CD4-positive, CD25-positive, alpha-beta regulatory T cell (primary cell): Measurements from ENCODE around the gene ADAM8. TPM values are rescaled to one million over a fixed set of nuclear protein-coding genes. Genes with fewer than 3 reads are reported as not detected.

ENCODE experiments used
- ATAC-seq, 2 donors: fragments of 150-1000 bp; cut with Tn5 transposase; one replicate each; pipeline ENCODE4 v1.10.0; 2021; ENCODE audit warnings: low read depth in 2 of 2, moderate number of reproducible peaks in 2 of 2, moderate library complexity in 1 of 2
- DNase-seq, 3 donors: peaks; one replicate each; pipeline versions ENCODE4 v3.0.0 to v3.0.0-alpha.2; 2012 to 2022; ENCODE audit warnings: mixed read lengths in 1 of 3
- H3K27ac ChIP-seq: one replicate; pipeline ENCODE4 v1.7.0; 2013; ENCODE audit warnings: mild to moderate bottlenecking, low read length; ENCODE audit not compliant: insufficient read depth, poor library complexity, severe bottlenecking
- H3K27me3 ChIP-seq: one replicate; pipeline ENCODE4 v1.7.0; 2013; ENCODE audit warnings: low read length; ENCODE audit not compliant: control insufficient read depth, insufficient read depth
- H3K36me3 ChIP-seq: one replicate; pipeline ENCODE4 v1.7.0; 2013; ENCODE audit warnings: mild to moderate bottlenecking, low read length, moderate library complexity; ENCODE audit not compliant: control insufficient read depth, insufficient read depth
- H3K4me1 ChIP-seq: 2 replicates; pipeline ENCODE4 v1.7.0; 2013; ENCODE audit warnings: mild to moderate bottlenecking, low read length; ENCODE audit not compliant: insufficient read depth, control insufficient read depth, poor library complexity, severe bottlenecking
- H3K4me3 ChIP-seq: one replicate; pipeline ENCODE4 v1.7.0; 2013; ENCODE audit warnings: low read depth, mild to moderate bottlenecking, low read length, moderate library complexity
- H3K9me3 ChIP-seq, 2 experiments: 1 replicate in 1 of 2; 2 replicates in 1 of 2; pipeline ENCODE4 v1.7.0; 2013; ENCODE audit warnings: low read length in 2 of 2, mild to moderate bottlenecking in 1 of 2, moderate library complexity in 1 of 2; ENCODE audit not compliant: control insufficient read depth in 2 of 2
- H3K27ac Mint-ChIP-seq, 3 donors: one replicate each; pipeline ENCODE4 v1.8.0; 2020 to 2022; ENCODE audit warnings: mild to moderate bottlenecking in 3 of 3, mixed read lengths in 3 of 3, moderate library complexity in 2 of 3
- H3K27me3 Mint-ChIP-seq: one replicate; pipeline ENCODE4 v1.8.0; 2022; ENCODE audit warnings: mild to moderate bottlenecking, mixed read lengths
- H3K36me3 Mint-ChIP-seq: one replicate; pipeline ENCODE4 v1.8.0; 2020; ENCODE audit warnings: mixed read lengths
- H3K4me1 Mint-ChIP-seq, 4 donors: one replicate each; pipeline ENCODE4 v1.8.0; 2020 to 2022; ENCODE audit warnings: mixed read lengths in 4 of 4, mild to moderate bottlenecking in 1 of 4
- H3K4me3 Mint-ChIP-seq, 4 donors: one replicate each; pipeline ENCODE4 v1.8.0; 2020 to 2022; ENCODE audit warnings: mild to moderate bottlenecking in 4 of 4, mixed read lengths in 4 of 4, moderate library complexity in 3 of 4
- H3K9me3 Mint-ChIP-seq, 7 donors: one replicate each; pipeline ENCODE4 v1.8.0; 2020 to 2022; ENCODE audit warnings: mixed read lengths in 7 of 7, mild to moderate bottlenecking in 3 of 7, moderate library complexity in 2 of 7
- polyA plus RNA-seq, 4 donors: library from polyadenylated mRNA; unstranded; fragments of 300-500 nt; fragmentation: Illumina TruSeq; gene quantifications; one replicate each; pipeline ENCODE4 v1.2.3, GENCODE V29; 2021
- total RNA-seq: library from RNA; stranded (reverse); gene quantifications from one replicate; pipeline ENCODE4 v1.2.3, GENCODE V29; 2022

ADAM8 gene
- total and polyA plus RNA-seq, 5 donors from 2014 or later: 33.4 to 148 (median 54.3) TPM

GRCh38 chr10:133279326-133280226 lies 2.9 kb upstream of the ADAM8 start:
- Mint-ChIP-seq H3K4me1 (peaks cover 0 to 42% (median 13%) of the 10 kb centered on the region in 4 donors), H3K4me3 (peak overlapping the region in 1 of 4 donors; percentile 81), H3K27me3 (no peaks in the 10 kb centered on the region), H3K9me3 (no peaks in the 10 kb centered on the region), H3K27ac (peak overlapping the region in 2 of 3 donors; percentile 63 to 88), H3K36me3 (peaks cover 16% of the 10 kb centered on the region)
- no peak for ATAC-seq
- H3K9me3 ChIP-seq: no peaks in the 10 kb centered on the region
- H3K4me3 ChIP-seq: no peak overlapping the region
- peaks cover 29% of the 10 kb centered on the region for H3K36me3 ChIP-seq
- H3K27ac ChIP-seq: peak overlapping the region; percentile 95
- no peak for DNase-seq
- H3K4me1 ChIP-seq: peaks cover 50% of the 10 kb centered on the region
- no peaks in the 10 kb centered on the region for H3K27me3 ChIP-seq

GRCh38 chr10:133278577-133279265 lies 2.1 kb upstream of the ADAM8 start:
- peak; percentile 25 to 67 (median 28) for DNase-seq
- no peak overlapping the region for H3K4me3 ChIP-seq
- peaks cover 55% of the 10 kb centered on the region for H3K4me1 ChIP-seq
- Mint-ChIP-seq H3K36me3 (peaks cover 13% of the 10 kb centered on the region), H3K27ac (peak overlapping the region; percentile 88 to 95 (median 93)), H3K27me3 (no peaks in the 10 kb centered on the region), H3K4me3 (peak overlapping the region; percentile 81 to 93 (median 82)), H3K9me3 (no peaks in the 10 kb centered on the region), H3K4me1 (peaks cover 0 to 42% (median 13%) of the 10 kb centered on the region in 4 donors)
- H3K27ac ChIP-seq: peak overlapping the region; percentile 95
- H3K36me3 ChIP-seq: peaks cover 20% of the 10 kb centered on the region
- no peaks in the 10 kb centered on the region for H3K9me3 ChIP-seq
- no peaks in the 10 kb centered on the region for H3K27me3 ChIP-seq
- ATAC-seq: peak; percentile 13 to 22

- DNase-seq (no peak), ATAC-seq (no peak)
- peak overlapping the region; percentile 88 to 95 (median 93) for H3K27ac Mint-ChIP-seq
- H3K36me3 ChIP-seq: peaks cover 18% of the 10 kb centered on the region
- peaks cover 57% of the 10 kb centered on the region for H3K4me1 ChIP-seq
- H3K27me3 ChIP-seq: no peaks in the 10 kb centered on the region
- H3K4me3 ChIP-seq: peak overlapping the region; percentile 13
- H3K4me3 Mint-ChIP-seq: peak overlapping the region; percentile 81 to 93 (median 82)
- peak overlapping the region; percentile 95 for H3K27ac ChIP-seq
- peaks cover 10% of the 10 kb centered on the region for H3K36me3 Mint-ChIP-seq
- no peaks in the 10 kb centered on the region for H3K9me3 ChIP-seq
- H3K4me1 Mint-ChIP-seq: peaks cover 0 to 42% (median 13%) of the 10 kb centered on the region in 4 donors
- H3K9me3 Mint-ChIP-seq: no peaks in the 10 kb centered on the region
- no peaks in the 10 kb centered on the region for H3K27me3 Mint-ChIP-seq
Measured at GRCh38 chr10:133277993-133278576, 1.4 kb upstream of the ADAM8 start.

GRCh38 chr10:133277277-133277992 lies 767 bp upstream of the ADAM8 start:
- no peak for ATAC-seq
- Histone ChIP-seq H3K9me3 (no peaks in the 10 kb centered on the region), H3K4me3 (no peak overlapping the region), H3K4me1 (peaks cover 57% of the 10 kb centered on the region), H3K36me3 (peaks cover 14% of the 10 kb centered on the region), H3K27me3 (no peaks in the 10 kb centered on the region), H3K27ac (peak overlapping the region; percentile 95)
- Mint-ChIP-seq H3K9me3 (no peaks in the 10 kb centered on the region), H3K36me3 (peaks cover 8% of the 10 kb centered on the region), H3K4me1 (peaks cover 0 to 42% (median 13%) of the 10 kb centered on the region in 4 donors), H3K4me3 (peak overlapping the region; percentile 81 to 93 (median 82)), H3K27ac (peak overlapping the region; percentile 88 to 95 (median 93)), H3K27me3 (no peaks in the 10 kb centered on the region)
- DNase-seq: no peak

- peak overlapping the region; percentile 89 to 96 (median 92) for H3K4me3 Mint-ChIP-seq
- H3K4me1 Mint-ChIP-seq: peaks cover 0 to 42% (median 13%) of the 10 kb centered on the region in 4 donors
- Histone ChIP-seq H3K27ac (peak overlapping the region; percentile 95), H3K9me3 (no peaks in the 10 kb centered on the region), H3K36me3 (peaks cover 9% of the 10 kb centered on the region), H3K27me3 (no peaks in the 10 kb centered on the region), H3K4me1 (peaks cover 57% of the 10 kb centered on the region), H3K4me3 (peak overlapping the region; percentile 82)
- H3K36me3 Mint-ChIP-seq: no peaks in the 10 kb centered on the region
- ATAC-seq (no peak), DNase-seq (no peak)
- H3K9me3 Mint-ChIP-seq: no peaks in the 10 kb centered on the region
- no peaks in the 10 kb centered on the region for H3K27me3 Mint-ChIP-seq
- H3K27ac Mint-ChIP-seq: peak overlapping the region; percentile 43 to 94 (median 89)
Measured at GRCh38 chr10:133276100-133276434, 601 bp downstream of the ADAM8 start.

GRCh38 chr10:133275684-133276092 lies 980 bp downstream of the ADAM8 start:
- ATAC-seq: peak; percentile 29 to 33

More at GRCh38 chr10:133275684-133276092, 980 bp downstream of the ADAM8 start:
- Mint-ChIP-seq H3K9me3 (no peaks in the 10 kb centered on the region), H3K4me1 (peaks cover 0 to 42% (median 13%) of the 10 kb centered on the region in 4 donors), H3K36me3 (no peaks in the 10 kb centered on the region), H3K4me3 (peak overlapping the region; percentile 89 to 96 (median 92)), H3K27ac (peak overlapping the region; percentile 43 to 94 (median 89)), H3K27me3 (no peaks in the 10 kb centered on the region)
- Histone ChIP-seq H3K9me3 (no peaks in the 10 kb centered on the region), H3K4me3 (peak overlapping the region; percentile 82), H3K4me1 (peaks cover 57% of the 10 kb centered on the region), H3K27me3 (no peaks in the 10 kb centered on the region), H3K27ac (peak overlapping the region; percentile 95), H3K36me3 (peaks cover 12% of the 10 kb centered on the region)
- peak; percentile 26 to 47 (median 43) for DNase-seq
